Activated naive CD4-positive, alpha-beta T cell treated with anti-CD3 and anti-CD28 coated beads for 36 hours (primary cell): ENCODE results near the gene PIMREG. TPM values are rescaled to one million over a fixed set of nuclear protein-coding genes. Genes with fewer than 3 reads are reported as not detected.

Experiments
- CTCF ChIA-PET: fragments of 350-600 bp; sonication (Branson Sonifier 250); formaldehyde crosslinking; loops from one replicate; lab custom pipeline; 2021; ENCODE audit warnings: antibody characterized with exemption; lab: Charles Lee
- DNase-seq: peaks from one replicate; pipeline ENCODE4 v3.0.0-alpha.2; 2020
- H3K27ac Mint-ChIP-seq: one replicate; pipeline ENCODE4 v1.8.0; 2021; ENCODE audit warnings: mild to moderate bottlenecking, mixed read lengths
- H3K27me3 Mint-ChIP-seq: one replicate; pipeline ENCODE4 v1.8.0; 2021; ENCODE audit warnings: low read depth, mixed read lengths
- H3K36me3 Mint-ChIP-seq: one replicate; pipeline ENCODE4 v1.8.0; 2021; ENCODE audit warnings: low read depth, mixed read lengths
- H3K4me1 Mint-ChIP-seq: one replicate; pipeline ENCODE4 v1.8.0; 2021; ENCODE audit warnings: low read depth, mixed read lengths
- H3K4me3 Mint-ChIP-seq: one replicate; pipeline ENCODE4 v1.8.0; 2021; ENCODE audit warnings: mild to moderate bottlenecking, moderate library complexity, mixed read lengths
- H3K9me3 Mint-ChIP-seq: one replicate; pipeline ENCODE4 v1.8.0; 2021; ENCODE audit warnings: mixed read lengths
- intact Hi-C: fragments of 100-400 bp; cut with micrococcal nuclease; formaldehyde crosslinking; loops from one replicate; pipeline ENCODE4 v1.15.1; 2023
- total RNA-seq, 2 experiments: library from RNA; stranded (reverse); gene quantifications; one replicate each; pipeline ENCODE4 v1.2.3, GENCODE V29; 2021

The PIMREG gene
- total RNA-seq, 2 experiments from 2014 or later: 18.1 to 19.0 TPM

DNA sequence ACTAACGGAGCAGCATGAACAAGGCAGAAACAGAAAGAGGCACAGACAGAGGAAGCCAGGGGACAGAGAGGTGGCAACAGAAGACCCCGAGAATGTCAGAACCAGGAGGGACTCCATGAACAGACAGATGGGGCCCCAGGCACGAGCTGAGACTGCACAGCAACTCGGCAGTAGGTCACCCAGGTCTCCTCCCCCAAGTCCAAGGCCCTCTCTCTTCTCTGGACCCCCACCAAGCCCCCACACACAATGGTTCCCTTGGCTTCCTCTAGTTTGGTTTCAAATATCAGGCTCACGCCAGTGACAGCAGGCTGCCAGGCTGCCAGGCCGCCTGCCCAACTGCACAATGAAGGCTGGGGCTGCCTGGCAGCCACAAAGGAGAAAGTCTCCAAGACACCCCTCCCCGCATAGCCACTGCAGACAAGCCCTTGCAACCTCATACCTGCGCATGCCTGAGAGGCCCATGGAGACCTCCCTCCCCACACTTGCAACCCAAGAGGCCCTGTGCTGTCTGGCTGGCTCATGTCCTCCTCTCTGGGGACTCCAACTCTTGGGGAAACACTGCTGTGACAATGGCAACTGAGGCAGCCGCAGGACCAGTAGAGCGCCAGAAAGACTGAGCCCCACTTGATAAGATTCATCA is 54.8 kb downstream of the PIMREG start:
- CTCF ChIA-PET: no interaction called here
- Mint-ChIP-seq H3K27me3 (no peaks in the 10 kb centered on the region), H3K9me3 (no peaks in the 10 kb centered on the region), H3K4me1 (peaks cover 16% of the 10 kb centered on the region), H3K27ac (no peak overlapping the region), H3K4me3 (no peak overlapping the region), H3K36me3 (no peaks in the 10 kb centered on the region)
- no peak for DNase-seq
- intact Hi-C loops: no loop called here

Other genes with a start within 250 kb of the PIMREG start
- not detected for gene AIPL1, start 9.3 kb upstream of the PIMREG start, total RNA-seq
- under 1 TPM; 0.38 to 0.67 TPM for gene PITPNM3, start 112.1 kb downstream of the PIMREG start, total RNA-seq
- 1 to 10 TPM; 7.7 to 8.1 TPM for gene KIAA0753, start 196.3 kb downstream of the PIMREG start, total RNA-seq
- 10 to 100 TPM; 71.4 to 85.8 TPM for gene TXNDC17, start 196.6 kb downstream of the PIMREG start, total RNA-seq
- gene MED31, start 207.2 kb downstream of the PIMREG start, total RNA-seq: 10 to 100 TPM; 21.7 to 22.5 TPM
- gene C17orf100, start 207.3 kb downstream of the PIMREG start, total RNA-seq: 1 to 10 TPM in 1 of 2 experiments, under 1 TPM in 1; 0.99 to 1.2 TPM